Bone marrow (tissue), 2 donors: ENCODE results near the gene KCTD12.

Experiments
- DNase-seq, 2 donors: peaks; one replicate each; lab custom pipeline; 2025; lab: John Stamatoyannopoulos, UW

The KCTD12 gene

DNA sequence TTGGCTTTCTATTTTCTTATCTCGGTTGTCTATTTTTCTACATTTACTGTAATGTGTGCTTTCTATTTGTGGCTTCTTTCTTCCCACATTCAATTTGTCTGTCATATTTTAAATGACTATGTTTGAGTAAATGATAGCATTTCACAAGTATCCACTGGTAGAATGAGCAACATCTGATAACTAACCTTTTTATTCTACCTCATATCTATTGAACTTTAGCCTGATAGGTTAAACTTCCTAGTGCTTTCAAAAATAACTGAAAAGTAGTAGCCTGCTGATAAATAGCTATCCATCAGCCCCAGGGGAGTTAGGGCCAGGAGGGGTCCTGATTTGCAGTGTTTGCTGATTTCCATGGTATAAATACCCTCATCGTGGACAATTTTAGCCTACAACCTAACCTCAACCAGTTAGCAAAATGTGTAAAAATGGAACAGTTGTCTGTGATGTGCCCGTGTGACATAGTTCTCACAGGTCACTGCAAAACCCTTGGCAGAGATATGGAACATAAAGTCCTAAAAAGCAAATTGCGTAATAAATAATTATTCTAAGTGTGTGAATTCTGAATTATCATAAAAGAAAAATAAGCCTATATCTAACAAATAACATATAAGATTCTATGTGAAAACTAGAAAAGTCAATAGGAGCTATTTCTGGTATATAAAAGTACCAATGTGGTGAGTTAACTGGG lies 32.1 kb downstream of the KCTD12 start:
- DNase-seq: no peak

GRCh38 chr13:76853481-76853880 lies 32.7 kb downstream of the KCTD12 start:
- DNase-seq: no peak

- no peak for DNase-seq
Observed at GRCh38 chr13:76852986-76853385, 33.2 kb downstream of the KCTD12 start.

- no peak for DNase-seq
Observed at GRCh38 chr13:76851961-76852360, 34.2 kb downstream of the KCTD12 start.

GRCh38 chr13:76849493-76849892 lies 36.7 kb downstream of the KCTD12 start:
- no peak for DNase-seq

- DNase-seq: no peak
Observed at GRCh38 chr13:76848596-76848995, 37.6 kb downstream of the KCTD12 start.

DNA sequence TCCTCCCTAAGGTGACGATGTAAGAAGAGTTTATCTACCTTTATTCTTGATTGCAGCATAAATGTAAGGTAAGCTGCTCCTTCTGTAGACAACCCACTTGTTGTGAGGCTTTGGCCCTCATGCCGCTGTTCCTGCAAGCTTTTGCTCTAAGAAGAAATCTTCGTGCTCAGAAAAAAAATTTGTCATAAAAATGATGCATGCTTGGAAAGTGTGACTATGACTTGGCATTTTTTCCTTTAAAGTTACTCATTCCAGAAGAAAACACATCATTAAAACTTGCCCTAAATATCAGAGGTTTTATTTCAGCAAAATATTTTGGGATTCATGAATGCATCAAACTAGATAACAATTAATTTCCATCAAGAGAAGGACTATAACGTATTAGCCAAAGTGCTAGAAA lies 39.8 kb downstream of the KCTD12 start:
- no peak for DNase-seq

GRCh38 chr13:76845865-76846264 lies 40.3 kb downstream of the KCTD12 start:
- DNase-seq: no peak

- DNase-seq: no peak
Observed at GRCh38 chr13:76845367-76845766, 40.8 kb downstream of the KCTD12 start.

- DNase-seq: no peak
Observed at GRCh38 chr13:76837801-76838200, 48.4 kb downstream of the KCTD12 start.

GRCh38 chr13:76836311-76836710 lies 49.9 kb downstream of the KCTD12 start:
- no peak for DNase-seq

GRCh38 chr13:76833441-76833954 lies 52.7 kb downstream of the KCTD12 start:
- DNase-seq: no peak

GRCh38 chr13:76832258-76832988 lies 53.8 kb downstream of the KCTD12 start:
- no peak for DNase-seq

GRCh38 chr13:76830805-76831204 lies 55.4 kb downstream of the KCTD12 start:
- DNase-seq: no peak
